ENCODE results near the gene OGFOD1. TPM values are rescaled to one million over a fixed set of nuclear protein-coding genes. Genes with fewer than 3 reads are reported as not detected.

OGFOD1 gene
- total and polyA plus RNA-seq, 2 of the 13 experiments (the other 11 are each of a cell fraction or from before 2014, with no cell fraction given): 35.2 to 81.3 TPM

GRCh38 chr16:56519459-56520250 lies 68.3 kb downstream of the OGFOD1 start, which contains the start of gene BBS2 (continued):
- TF ChIP-seq AFF4 (CRISPR knock-in tag; IDR thresholded peaks at IDR 0.05): no peak
- peak; percentile 86 for TF ChIP-seq ZNF704 (CRISPR knock-in tag; IDR thresholded peaks at IDR 0.05; ENCODE audit: borderline replicate concordance)
- TF ChIP-seq ZNF441 (CRISPR knock-in tag; IDR thresholded peaks at IDR 0.05; ENCODE audit: borderline replicate concordance): peak; percentile 53; the same call in 1 of the 2 replicates
- TF ChIP-seq DDIT3 (CRISPR knock-in tag; IDR thresholded peaks at IDR 0.05): no peak
- TF ChIP-seq ZNF792 (CRISPR knock-in tag; IDR thresholded peaks at IDR 0.05): no peak
- no peak for TF ChIP-seq HDAC6 (IDR thresholded peaks at IDR 0.05; ENCODE audit: low read depth, low read length)
- no peak for TF ChIP-seq PAWR (CRISPR knock-in tag; IDR thresholded peaks at IDR 0.05; ENCODE audit: borderline replicate concordance)
- TF ChIP-seq HMGXB4 (CRISPR knock-in tag; IDR thresholded peaks at IDR 0.05; ENCODE audit: borderline replicate concordance in 1 of 2, low read depth in 1 of 2): peak in 1 of 2 experiments; percentile 72; a peak in 2 of 4 replicates
- 0 out of 2 replicates have a peak, but pooled peaks have one; percentile 42 for TF ChIP-seq BRF2 (CRISPR knock-in tag; IDR thresholded peaks at IDR 0.05)
- TF ChIP-seq ZSCAN25 (CRISPR knock-in tag; IDR thresholded peaks at IDR 0.05): peak; percentile 78
- peak; percentile 56 for TF ChIP-seq MED1 (CRISPR knock-in tag; IDR thresholded peaks at IDR 0.05)
- TF ChIP-seq E2F5 (CRISPR knock-in tag; conservative IDR thresholded peaks at IDR 0.05): 0 out of 2 replicates have a peak, but pooled peaks have one; percentile 55
- no peak for TF ChIP-seq PHF5A (CRISPR knock-in tag; IDR thresholded peaks at IDR 0.05; ENCODE audit: low read depth, unreplicated experiment)
- 0 out of 2 replicates have a peak, but pooled peaks have one; percentile 7 for TF ChIP-seq JUN (CRISPR knock-in tag; IDR thresholded peaks at IDR 0.05)
- TF ChIP-seq HOXA7 (CRISPR knock-in tag; IDR thresholded peaks at IDR 0.05): no peak
- no peak for TF ChIP-seq ZNF577 (CRISPR knock-in tag; IDR thresholded peaks at IDR 0.05; ENCODE audit: borderline replicate concordance, low read depth)
- TF ChIP-seq THAP11 (CRISPR knock-in tag; IDR thresholded peaks at IDR 0.05): peak; percentile 87
- TF ChIP-seq ZKSCAN8 (CRISPR knock-in tag; IDR thresholded peaks at IDR 0.05; ENCODE audit: borderline replicate concordance): no peak
- no peak for TF ChIP-seq PCBP1 (IDR thresholded peaks at IDR 0.05; ENCODE audit: borderline replicate concordance, low read depth, low read length)

All from HepG2 (cell line).